Measurements from ENCODE around the gene P2RY6. TPM values are rescaled to one million over a fixed set of nuclear protein-coding genes. Genes with fewer than 3 reads are reported as not detected.

P2RY6 gene
- total RNA-seq, 4 donors from 2014 or later: 0.78 to 2.8 (median 1.1) TPM; not detected in 1

DNA sequence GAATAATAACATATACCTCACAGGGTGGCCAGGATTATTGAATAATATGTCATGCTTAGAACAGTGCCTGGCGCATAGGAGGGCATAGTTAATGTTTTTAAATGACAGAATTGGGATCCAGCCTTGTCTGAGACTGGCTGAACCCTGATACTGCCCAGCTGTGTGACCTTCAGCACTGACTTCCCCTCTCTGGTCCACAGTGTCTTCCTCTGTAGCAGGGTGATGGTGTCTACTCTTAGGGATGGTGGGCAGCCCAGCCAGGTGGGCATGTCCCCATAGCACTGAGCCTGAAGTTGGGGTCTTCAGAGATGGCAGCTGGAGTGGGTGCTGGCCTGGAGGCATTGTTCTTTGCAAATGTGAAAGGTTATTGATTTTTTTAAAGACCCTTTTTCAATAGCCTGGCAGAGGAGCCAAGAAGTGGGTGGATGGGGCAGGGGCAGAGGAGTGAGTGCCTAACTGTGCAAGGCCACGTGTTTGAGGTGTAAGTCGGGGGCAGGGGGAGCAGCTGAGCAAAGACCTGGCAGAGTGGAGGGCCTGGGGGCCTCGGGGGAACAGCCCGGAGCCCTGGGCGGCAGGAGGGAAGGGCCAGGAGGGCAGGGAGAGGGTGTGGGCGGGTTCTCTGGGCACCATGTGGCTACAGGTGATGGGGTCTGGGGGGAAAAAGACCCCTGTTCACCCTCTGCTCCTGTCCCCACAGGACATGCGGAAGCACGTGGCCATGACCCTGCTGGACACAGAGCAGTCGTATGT, 74.2 kb downstream of the P2RY6 start:
- Histone ChIP-seq H3K27me3 (no peaks in the 10 kb centered on the region), H3K4me1 (peaks cover 1 to 14% of the 10 kb centered on the region in 2 donors), H3K9me3 (no peaks in the 10 kb centered on the region), H3K36me3 (no peaks in the 10 kb centered on the region), H3K27ac (no peak overlapping the region), H3K4me3 (no peak overlapping the region)
- in situ Hi-C loops (cut with MboI; ENCODE audit: low sequenced_read_pairs in 4 of 4) (no loop called here), intact Hi-C loops (cut with DNase I; ENCODE audit: low total_unique reads) (no loop called here)
- ATAC-seq (no peak), DNase-seq (no peak)
- TF ChIP-seq POLR2A (IDR thresholded peaks at IDR 0.05): no peak
- TF ChIP-seq, protein P1, sequence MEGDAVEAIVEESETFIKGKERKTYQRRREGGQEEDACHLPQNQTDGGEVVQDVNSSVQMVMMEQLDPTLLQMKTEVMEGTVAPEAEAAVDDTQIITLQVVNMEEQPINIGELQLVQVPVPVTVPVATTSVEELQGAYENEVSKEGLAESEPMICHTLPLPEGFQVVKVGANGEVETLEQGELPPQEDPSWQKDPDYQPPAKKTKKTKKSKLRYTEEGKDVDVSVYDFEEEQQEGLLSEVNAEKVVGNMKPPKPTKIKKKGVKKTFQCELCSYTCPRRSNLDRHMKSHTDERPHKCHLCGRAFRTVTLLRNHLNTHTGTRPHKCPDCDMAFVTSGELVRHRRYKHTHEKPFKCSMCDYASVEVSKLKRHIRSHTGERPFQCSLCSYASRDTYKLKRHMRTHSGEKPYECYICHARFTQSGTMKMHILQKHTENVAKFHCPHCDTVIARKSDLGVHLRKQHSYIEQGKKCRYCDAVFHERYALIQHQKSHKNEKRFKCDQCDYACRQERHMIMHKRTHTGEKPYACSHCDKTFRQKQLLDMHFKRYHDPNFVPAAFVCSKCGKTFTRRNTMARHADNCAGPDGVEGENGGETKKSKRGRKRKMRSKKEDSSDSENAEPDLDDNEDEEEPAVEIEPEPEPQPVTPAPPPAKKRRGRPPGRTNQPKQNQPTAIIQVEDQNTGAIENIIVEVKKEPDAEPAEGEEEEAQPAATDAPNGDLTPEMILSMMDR (IDR thresholded peaks at IDR 0.05 in 4 of 5, conservative IDR thresholded peaks at IDR 0.05 in 1 of 5): no peak

DNA sequence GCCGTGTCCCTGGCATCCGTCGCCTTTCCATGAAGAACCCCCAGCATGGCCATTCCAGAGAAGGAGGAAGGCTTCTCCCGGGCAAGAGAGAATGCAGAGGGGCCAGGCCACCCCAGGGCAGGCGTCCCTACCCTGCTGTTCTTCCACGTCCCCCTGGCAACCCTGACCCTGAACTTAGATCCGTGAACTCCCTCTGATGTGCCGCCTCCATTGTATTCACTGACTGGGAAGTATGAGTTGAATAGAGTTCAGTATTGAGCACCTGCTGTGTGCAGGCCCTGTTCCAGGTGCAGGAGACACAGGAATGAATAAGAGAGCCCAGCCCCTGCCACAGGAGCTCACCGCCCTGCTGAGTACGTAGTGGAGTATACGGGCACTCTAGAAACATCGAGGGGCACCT, 74.9 kb downstream of the P2RY6 start:
- Histone ChIP-seq H3K4me1 (peaks cover 5 to 14% of the 10 kb centered on the region in 2 donors), H3K27ac (no peak overlapping the region)
- in situ Hi-C loops (cut with MboI; ENCODE audit: low sequenced_read_pairs in 4 of 4): no loop called here

More for the DNA sequence above, 74.9 kb downstream of the P2RY6 start:
- ATAC-seq: no peak
- Histone ChIP-seq H3K9me3 (no peaks in the 10 kb centered on the region), H3K36me3 (no peaks in the 10 kb centered on the region), H3K27me3 (no peaks in the 10 kb centered on the region), H3K4me3 (no peak overlapping the region)
- no peak for TF ChIP-seq POLR2A (IDR thresholded peaks at IDR 0.05)
- TF ChIP-seq, protein P1 (IDR thresholded peaks at IDR 0.05 in 4 of 5, conservative IDR thresholded peaks at IDR 0.05 in 1 of 5): no peak
- intact Hi-C loops (cut with DNase I; ENCODE audit: low total_unique reads): no loop called here
- DNase-seq: no peak

Other genes with a start within 250 kb of the P2RY6 start
- gene FCHSD2, start 130.0 kb upstream of the P2RY6 start, total RNA-seq: 1 to 10 TPM; 5.6 to 10.0 (median 8.0) TPM
- 10 to 100 TPM; 21.8 to 52.6 (median 44.5) TPM for gene P2RY2, start 54.1 kb upstream of the P2RY6 start, total RNA-seq
- gene ARHGEF17, start 35.9 kb downstream of the P2RY6 start, total RNA-seq: 10 to 100 TPM in 3 of 4 donors, 1 to 10 TPM in 1; 8.9 to 16.9 (median 13.9) TPM
- 10 to 100 TPM; 18.5 to 63.5 (median 36.7) TPM for gene RELT, start 104.1 kb downstream of the P2RY6 start, total RNA-seq